HG03039 (cell line): ENCODE measurements around the gene SHOC2.

Experiments used
- ATAC-seq: cut with Tn5 transposase; IDR thresholded peaks from one replicate; pipeline ENCODE4 v1.9.1; 2021; ENCODE audit warnings: mild to moderate bottlenecking, moderate library complexity; ENCODE audit not compliant: unreplicated experiment

The SHOC2 gene

DNA sequence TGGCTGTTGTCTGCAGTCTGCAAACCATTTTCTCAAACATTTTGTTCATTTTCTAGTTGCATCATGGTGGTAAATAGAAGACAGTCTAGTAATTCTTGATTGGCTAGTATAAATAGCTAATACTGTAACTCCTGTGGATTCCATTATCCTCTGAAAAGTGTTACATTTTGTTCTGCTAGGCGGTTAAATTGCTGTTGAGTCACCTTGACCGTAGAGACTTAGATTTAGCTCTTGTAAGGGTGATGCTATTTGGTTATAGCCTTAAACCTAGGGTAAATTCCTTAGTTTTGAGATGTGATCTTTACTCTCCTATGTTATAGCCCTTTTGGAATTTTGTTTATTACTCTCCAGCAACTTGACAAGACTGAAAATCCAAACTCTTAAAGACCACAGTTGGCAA is 58.8 kb downstream of the SHOC2 start:
- ATAC-seq, result no peak

DNA sequence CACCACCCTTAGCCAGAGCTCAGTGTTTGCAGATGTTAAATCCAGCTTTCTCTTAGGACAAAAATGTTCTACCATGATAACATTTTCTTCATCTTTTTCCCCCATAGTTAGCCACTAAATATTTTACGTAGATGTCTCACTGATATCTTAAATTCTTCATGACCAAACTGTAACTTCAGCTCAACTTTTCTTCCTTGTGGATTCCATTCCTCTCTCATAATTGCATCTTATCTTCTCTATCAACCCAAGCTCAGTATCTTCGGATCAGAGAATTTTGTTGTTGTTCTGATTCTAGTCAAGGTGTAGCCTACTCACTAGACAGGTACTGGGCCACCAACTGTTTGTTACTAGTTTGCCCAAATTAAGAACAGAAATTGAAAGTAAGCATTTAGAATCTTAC is 60.2 kb downstream of the SHOC2 start:
- ATAC-seq, result no peak

DNA sequence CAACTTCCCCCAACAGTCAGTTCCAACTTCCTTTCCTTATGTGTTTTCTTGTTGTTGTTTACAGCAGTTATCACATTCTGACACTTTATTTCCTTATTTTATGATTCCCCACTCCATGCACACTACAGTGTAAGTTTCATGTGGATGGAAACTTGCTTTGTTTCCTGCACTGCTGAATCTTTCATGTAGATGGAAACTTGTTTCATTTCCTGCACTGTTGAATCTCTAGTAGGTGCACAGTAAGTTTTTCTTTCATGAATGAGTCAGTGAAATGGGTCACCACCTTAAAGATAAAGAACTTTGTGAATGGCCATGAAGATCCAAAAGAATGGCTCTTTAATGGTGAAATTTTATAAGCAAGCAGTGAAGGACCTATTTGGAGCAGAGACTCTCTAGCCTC is 61.4 kb downstream of the SHOC2 start:
- no peak for ATAC-seq

DNA sequence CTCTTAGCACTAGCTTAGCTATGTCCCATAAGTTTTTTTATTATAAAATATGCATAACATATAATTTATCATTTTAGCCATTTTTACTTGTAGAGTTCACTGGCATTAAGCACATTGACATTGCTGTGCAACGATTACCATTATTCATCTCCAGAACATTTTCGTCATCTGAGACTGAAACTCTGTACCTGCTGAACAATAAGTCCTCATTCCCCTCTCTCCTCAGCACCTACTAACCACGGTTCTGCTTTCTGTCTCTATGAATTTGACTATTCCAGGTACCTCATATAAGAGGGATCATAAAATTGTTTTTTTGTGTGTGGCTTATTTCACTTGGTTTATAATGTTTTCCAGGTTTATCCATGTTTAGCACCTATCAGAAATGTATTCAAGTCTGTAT is 64.1 kb downstream of the SHOC2 start:
- no peak for ATAC-seq

DNA sequence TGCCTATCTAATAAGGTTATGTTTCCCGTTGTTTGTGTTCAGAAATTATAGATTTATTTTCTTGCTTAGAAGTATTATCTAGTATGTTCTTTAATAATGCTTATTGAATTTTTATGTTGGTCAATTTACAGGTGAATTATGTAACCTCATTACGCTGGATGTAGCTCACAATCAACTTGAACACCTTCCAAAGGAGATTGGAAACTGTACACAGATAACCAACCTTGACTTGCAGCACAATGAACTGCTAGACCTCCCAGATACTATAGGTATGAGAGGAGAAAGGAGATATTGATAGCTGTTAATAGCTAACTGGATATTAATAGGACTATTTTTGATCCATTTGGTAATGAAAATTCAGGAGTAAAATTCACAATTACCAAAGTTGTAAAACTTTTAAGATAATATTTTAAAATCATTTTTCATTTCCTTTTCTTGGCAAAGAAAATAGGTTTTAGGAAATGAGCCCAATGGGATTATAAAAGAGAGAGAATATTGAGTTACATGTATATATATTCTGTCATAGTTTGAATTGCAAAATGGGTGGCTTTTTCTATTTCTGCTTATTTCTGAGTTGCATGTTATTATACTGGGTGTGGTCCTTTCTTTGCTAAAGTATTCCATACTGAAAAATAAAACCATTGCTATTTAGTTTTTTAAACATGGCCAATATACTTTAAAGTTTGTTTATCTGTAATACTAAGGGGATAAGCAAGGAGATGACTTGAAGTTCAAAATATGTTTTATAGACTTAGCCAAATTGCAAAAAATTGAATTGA is 66.3 kb downstream of the SHOC2 start:
- ATAC-seq, result no peak

DNA sequence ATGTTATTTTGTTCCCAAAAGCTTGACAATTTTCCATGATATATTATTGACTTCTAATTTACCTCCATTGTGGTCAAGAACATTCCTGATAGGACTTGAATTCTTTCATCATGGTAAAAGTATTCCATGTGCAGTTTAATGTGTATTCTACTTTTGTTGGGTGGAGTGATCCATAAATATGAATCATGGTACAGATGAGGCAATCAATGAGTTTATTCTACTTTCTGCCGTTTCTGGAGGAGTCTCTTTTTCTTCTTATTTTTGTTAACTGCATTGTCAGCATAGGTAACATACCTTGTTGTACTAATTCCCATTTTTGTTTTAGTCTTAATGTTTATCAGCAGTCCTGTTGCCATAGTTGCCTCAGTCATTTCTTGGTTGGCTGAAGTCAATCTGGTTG is 69.6 kb downstream of the SHOC2 start:
- no peak for ATAC-seq

DNA sequence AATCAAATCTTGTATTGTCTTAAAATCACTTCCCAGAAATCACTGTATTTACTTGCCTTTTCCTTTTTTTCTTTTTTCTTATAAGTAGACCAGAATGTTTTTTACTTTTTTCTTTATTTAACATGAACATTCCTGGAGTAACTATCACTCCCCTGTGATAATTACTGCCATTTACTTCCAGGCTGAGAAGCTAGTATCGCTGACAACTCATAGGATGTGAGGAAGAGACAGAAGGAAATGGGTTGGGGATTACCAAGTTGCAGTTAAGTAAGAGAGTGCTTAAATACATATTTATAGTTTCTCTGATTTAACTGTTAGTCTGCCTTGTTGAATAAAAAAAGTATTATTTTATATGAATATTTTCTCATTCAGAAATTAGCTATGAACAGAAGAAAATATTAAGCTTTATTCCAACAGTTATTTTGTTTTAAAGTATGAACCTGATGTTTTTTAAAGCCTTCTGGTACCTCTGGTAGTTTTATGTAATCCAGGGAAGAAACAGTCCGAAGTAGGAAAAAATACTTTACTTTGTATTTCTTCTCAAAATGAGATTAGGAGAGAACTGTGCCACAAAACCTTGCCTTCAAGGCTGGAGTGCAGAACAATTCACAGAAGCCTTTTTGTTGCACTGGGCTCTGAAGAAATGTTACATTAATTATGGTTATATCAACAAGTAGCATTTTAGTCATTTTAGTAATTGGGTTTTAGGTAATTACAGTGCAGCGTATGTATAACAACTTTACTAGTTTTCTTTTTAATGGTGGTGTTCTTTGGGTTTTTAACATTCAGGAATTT is 72.8 kb downstream of the SHOC2 start:
- ATAC-seq, result no peak

DNA sequence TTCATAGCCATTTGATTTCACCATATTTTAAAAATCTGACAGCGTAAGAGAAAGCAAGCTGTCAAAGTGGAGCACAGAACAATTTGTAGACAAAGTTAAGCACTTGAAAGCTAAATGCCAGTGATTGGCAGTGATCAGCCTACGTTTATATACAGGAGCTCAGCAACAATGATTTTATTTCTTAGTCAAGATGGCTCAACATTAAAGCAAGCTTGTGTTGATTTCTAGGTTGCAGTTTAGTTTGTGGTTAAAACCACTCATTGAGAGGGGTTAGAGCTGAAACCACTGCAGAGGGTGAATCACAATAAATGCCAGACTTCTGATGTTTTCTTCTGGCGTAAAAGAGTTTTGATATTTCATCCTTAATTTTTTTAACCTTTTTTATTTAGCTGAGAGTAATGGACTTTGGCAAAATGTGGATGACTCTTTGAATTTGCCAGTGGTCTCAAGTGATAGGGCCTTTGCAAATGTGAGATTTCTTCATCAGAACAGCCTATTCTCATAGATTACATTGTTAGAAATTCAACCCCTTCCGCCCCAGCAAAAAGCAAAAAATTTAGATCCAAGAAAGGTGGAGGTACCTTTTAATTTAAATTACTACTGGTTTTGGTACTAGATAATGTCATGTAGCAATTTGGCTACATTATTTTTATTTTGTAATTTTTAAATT is 73.8 kb downstream of the SHOC2 start:
- ATAC-seq, result no peak

DNA sequence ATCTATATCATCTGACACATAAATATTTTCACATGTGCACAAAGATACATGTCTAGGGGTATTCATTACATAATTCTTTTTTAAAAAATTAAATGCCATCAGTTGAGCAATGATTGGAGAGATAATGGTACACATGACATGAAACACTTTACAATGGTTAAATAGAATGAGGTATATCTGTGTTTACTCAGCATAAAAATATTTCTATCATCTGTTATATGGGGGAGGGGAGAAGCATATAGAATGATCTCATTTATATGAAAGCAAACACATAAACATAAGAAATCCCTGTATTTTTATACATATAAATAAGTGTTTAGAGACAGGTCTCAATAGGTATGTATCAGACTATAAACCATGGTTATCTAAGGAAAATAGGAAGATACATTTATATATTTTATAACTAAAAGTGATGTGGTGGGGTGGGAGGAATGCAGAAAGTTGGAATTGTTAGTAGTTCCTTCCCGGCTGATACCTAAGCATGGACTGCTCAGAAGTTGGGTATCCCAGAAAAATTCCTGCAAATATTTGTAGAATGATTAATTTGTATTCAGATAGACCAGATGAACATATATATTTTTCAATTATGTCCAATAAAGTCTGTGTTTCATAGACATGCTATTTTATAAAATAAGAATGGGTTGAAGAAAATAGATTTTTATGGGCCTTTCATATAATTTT is 75.1 kb downstream of the SHOC2 start:
- ATAC-seq, result no peak

DNA sequence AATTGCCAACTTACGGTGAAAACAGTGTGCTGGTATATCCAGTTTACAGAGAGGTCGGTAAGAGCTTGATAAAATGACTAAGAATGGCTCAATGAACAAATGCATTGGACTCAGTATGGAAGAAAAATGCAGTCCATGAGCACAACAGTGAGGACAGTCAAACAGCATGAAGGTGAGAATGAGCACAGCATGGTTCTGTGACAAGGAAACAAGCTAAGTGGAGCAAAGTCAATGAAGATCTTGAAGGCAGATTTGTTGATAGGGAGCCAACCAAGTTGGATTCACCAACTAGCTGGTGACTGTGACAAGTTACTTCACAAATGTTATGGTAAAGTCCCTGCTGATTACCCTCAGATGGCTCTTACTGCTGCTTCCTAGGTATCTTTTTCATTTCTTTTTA is 75.9 kb downstream of the SHOC2 start:
- no peak for ATAC-seq

DNA sequence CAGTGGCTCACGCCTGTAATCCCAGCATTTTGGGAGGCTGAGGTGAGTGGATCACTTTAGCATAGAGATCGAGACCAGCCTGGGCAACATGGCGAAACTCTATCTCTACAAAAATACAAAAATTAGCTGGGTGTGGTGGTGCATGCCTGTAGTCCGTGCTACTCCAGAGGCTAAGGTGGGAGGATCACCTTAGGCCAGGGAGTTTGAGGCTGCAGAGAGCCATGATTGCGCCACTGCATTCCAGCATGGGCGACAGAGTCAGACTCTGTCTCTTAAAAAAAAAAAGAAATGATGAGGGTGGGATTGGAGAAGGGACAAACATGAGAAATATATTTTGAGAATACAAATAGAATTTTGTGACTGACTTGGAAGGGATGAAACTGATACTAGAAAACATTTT is 76.9 kb downstream of the SHOC2 start:
- ATAC-seq, result no peak

DNA sequence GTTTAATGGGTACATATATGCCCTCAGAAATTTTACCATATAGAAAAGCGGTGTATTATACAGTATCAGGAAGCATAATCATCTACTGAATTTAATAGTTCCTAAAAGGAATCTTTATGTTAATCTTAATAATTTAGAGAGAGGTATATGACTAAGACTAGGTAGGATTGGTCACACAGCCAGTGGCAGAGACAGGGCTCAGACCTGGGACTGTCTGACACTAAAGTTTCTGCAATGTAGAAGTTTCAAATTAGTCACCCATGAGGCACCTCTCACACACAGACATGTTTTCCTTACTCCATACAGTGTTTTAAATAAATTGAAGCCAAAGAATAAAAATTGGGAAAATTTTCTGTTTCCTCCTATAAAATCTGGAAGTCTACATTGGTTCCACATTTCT is 84.6 kb downstream of the SHOC2 start:
- no peak for ATAC-seq

DNA sequence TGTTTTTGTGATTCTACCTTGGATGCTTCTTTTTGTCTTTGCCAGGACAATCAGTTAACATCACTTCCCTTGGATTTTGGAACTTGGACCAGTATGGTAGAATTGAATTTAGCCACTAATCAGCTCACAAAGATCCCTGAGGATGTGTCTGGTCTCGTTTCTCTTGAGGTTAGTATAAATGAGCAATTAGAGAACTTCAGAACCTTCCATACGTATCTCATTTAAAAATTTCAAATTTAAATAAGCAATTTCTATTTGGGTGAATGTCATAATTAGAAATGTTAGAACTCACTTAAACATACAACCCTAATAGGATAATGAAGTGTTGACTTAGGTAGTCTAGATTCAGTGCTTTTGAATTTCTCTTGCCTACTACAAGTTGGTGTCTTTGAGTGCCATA is 88.1 kb downstream of the SHOC2 start:
- ATAC-seq, result no peak

DNA sequence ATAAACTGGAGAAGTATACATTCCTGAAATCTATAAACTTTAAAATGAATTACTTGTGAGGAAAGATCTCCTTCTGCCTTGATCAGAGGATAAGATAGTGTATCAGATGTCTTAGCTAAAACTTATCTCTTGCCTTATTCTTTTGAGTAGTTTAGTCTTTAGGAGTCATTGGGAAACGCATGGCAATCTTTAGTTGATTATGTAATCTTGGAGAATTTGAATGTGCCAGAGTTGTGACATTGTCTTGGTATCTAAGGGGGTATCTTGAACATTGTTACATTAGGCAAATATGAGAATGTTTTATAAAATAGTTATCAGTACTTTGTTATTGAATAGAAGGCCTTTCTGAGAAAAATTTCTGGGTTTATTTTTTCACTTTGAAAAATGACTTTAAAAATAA is 95.8 kb downstream of the SHOC2 start:
- ATAC-seq, result no peak

DNA sequence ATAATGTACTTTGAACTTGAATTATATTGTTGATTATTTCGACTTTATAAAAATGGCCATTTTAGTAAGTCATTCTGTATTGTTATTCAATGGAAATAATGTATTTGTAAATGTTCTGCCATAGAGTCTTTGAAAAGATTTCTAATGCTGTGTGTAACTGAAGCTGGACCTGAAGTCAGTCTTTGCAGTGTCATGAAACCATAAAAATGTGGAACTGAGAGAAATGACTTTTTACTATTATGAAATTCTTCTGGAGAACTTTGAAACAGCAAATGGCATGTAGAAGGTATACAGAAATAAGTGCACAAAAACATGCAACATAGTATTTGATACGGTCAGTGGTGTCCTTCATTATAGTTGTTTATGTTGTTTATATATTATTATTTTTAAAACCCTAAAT is 97.7 kb downstream of the SHOC2 start:
- no peak for ATAC-seq

DNA sequence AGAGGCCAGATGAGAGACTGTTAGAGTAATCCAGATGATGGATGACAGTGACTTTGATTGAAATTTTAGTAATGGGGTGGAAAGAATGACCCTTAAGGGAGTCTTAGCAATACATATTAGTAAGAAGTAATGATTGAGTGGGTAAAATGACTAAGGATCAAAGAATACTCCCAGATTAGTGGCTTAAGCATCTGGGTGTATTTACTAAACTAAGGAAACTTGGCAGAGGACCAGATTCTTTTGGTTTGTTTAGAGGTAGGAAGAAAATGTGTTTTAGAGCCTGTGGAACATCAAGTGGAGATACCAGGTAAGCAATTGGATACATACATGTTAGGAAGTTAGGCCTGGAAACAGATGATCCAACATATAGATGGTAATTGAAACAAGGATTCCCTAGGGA is 98.6 kb downstream of the SHOC2 start:
- ATAC-seq, result no peak

DNA sequence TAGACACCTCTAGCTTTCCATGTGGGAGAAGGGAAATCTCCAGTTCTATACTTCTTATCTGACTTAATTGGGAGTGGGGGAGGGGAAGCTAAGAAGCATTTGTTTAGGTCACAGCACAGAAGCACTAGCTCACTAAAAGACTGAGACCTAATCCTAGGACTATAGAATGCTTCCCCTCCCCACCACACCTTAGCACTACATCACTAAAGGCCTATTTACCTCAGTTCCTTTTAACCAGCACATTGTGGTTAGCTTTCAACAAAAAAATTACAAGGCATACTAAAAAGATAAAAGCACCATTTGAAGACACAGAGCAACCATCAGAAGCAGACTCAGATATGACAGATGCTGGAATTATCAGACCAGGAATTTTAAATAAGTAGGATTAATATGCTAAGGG is 103.7 kb downstream of the SHOC2 start:
- no peak for ATAC-seq

DNA sequence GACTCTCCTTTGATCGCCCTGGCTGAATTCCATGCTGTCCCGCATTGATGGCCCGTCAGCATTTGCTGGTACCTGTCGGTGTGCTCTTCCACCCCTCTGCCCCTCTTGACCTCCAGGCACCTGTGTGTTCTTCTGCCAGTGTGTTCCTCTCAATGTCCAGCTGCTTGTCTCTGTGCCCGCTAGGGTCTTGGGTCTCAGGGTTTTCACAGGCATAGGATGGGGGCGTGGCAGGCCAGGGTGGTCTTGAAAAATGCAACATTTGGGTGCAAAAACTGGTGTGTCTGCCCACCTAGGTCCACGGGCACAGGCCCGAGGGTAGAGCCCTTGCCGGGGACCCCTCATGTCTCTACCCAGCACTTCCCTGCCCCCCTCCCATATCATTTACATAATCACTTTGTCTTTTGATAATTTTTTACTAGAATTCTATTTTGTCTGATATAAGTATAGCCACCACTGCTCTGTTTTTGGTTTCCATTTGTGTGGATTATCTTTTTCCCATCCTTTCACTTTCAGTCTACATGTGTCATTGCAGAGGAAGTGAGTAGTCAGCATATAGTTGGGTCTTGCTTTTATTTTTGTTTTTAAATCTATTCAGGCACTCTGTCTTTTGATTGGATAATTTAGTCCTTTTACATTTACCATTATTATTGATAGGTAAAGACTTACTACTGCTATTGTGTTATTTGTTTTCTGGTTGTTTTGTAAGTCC is 110.8 kb downstream of the SHOC2 start:
- ATAC-seq, result no peak

DNA sequence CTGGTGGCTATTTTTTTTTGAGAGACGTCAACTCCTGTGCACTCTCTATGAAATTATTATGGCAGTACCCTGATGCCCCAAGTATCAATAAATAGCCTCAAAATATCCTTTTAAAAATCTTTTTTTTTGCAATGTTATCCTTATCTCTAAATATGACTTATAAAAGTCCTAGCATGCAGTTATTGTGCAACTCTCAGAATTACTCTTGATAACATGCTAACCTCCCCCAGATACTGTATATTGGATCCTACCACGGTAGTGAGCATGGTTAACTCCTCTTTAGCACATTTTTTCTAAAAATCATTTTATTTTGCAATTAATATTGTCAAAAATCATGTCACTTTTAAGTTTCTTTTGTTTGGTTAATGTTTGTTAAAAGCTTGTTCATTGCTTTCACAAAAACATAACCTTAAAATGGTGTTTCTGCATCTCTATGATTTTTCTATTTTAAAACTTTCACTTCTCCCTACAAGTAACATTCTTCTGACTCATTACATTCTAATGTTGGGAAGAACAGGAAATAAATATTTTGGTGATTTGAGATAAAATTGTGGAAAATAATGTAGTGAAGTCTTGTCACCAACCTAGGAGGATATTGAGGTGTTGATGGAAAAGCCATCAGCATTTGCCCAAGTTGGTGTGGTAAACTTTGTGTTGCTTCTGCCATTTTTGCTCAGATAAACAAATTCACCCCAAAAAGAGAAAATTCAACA is 115.3 kb downstream of the SHOC2 start:
- ATAC-seq, result no peak

DNA sequence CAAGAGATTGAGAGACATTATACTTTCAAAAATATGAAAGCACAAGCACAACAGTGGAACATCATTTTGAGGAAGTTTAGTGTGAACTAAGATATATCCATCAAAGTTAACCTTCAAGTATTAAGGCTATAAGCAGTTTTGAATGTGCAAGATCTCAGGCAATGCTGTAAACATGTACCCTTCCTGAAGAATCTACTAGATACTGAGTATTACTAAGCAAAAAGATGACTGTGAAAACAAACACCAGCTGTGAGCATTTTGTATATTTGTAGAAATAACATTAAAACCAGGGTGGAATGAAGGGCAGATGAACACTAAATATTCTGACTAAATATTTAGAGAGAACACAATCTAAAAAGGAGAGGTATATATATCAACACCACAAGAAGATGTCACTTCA is 116.1 kb downstream of the SHOC2 start:
- no peak for ATAC-seq
